Mesothelial cell of epicardium (in vitro differentiated cells): Measurements from ENCODE around the gene RTN3. TPM values are rescaled to one million over a fixed set of nuclear protein-coding genes. Genes with fewer than 3 reads are reported as not detected.

ENCODE experiments used
- DNase-seq, 2 experiments: peaks; one replicate each; pipeline ENCODE4 v3.0.0; 2021; ENCODE audit warnings: low spot score in 2 of 2; ENCODE audit not compliant: unreplicated experiment in 2 of 2
- H3K27ac Mint-ChIP-seq: 2 replicates; pipeline ENCODE4 v1.8.0; 2021; ENCODE audit warnings: mixed read lengths
- H3K27me3 Mint-ChIP-seq: 2 replicates; pipeline ENCODE4 v1.8.0; 2021; ENCODE audit warnings: low read depth, mixed read lengths
- H3K36me3 Mint-ChIP-seq: 2 replicates; pipeline ENCODE4 v1.8.0; 2021; ENCODE audit warnings: mixed read lengths
- H3K4me1 Mint-ChIP-seq: 2 replicates; pipeline ENCODE4 v1.8.0; 2021; ENCODE audit warnings: mixed read lengths
- H3K4me3 Mint-ChIP-seq: 2 replicates; pipeline ENCODE4 v1.8.0; 2021; ENCODE audit warnings: mild to moderate bottlenecking, moderate library complexity, mixed read lengths
- H3K9me3 Mint-ChIP-seq: 2 replicates; pipeline ENCODE4 v1.8.0; 2021; ENCODE audit warnings: mixed read lengths
- total RNA-seq: library from RNA; stranded (reverse); gene quantifications from 3 replicates; pipeline ENCODE4 v1.2.1, GENCODE V29; 2021
- TF ChIP-seq, protein P1 (sequence below): fragments of 200-600 bp; sonication (generic); IDR thresholded peaks from one replicate; pipeline ENCODE4 v1.5.0; 2021; ENCODE audit warnings: antibody characterized with exemption; ENCODE audit not compliant: unreplicated experiment

The RTN3 gene
- total RNA-seq, 1 donor from 2014 or later: 92.4 TPM

DNA sequence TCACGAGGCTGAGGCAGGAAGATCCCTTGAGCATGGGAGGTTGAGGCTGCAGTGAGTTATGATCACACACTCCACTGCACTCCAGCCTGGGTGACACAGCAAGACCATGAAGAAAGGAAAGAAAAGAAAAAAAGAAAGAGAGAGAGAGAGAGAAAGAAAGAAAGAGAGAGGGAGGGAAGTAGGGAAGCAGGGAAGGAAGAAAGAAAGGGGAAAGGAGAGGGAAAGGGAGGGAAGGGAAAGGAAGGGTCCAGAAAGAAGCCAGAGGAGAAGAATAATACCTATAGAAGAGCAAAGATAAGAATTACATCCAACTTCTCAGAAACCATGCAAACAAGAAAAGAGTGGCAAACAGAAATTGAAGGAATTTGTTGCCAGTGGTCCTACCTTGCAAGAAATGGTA, 104.5 kb downstream of the RTN3 start:
- TF ChIP-seq, protein P1, sequence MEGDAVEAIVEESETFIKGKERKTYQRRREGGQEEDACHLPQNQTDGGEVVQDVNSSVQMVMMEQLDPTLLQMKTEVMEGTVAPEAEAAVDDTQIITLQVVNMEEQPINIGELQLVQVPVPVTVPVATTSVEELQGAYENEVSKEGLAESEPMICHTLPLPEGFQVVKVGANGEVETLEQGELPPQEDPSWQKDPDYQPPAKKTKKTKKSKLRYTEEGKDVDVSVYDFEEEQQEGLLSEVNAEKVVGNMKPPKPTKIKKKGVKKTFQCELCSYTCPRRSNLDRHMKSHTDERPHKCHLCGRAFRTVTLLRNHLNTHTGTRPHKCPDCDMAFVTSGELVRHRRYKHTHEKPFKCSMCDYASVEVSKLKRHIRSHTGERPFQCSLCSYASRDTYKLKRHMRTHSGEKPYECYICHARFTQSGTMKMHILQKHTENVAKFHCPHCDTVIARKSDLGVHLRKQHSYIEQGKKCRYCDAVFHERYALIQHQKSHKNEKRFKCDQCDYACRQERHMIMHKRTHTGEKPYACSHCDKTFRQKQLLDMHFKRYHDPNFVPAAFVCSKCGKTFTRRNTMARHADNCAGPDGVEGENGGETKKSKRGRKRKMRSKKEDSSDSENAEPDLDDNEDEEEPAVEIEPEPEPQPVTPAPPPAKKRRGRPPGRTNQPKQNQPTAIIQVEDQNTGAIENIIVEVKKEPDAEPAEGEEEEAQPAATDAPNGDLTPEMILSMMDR: no peak
- Mint-ChIP-seq H3K9me3 (no peaks in the 10 kb centered on the region), H3K27ac (no peak overlapping the region), H3K4me3 (no peak overlapping the region), H3K36me3 (no peaks in the 10 kb centered on the region), H3K27me3 (no peaks in the 10 kb centered on the region), H3K4me1 (peaks cover 12% of the 10 kb centered on the region)
- no peak for DNase-seq

DNA sequence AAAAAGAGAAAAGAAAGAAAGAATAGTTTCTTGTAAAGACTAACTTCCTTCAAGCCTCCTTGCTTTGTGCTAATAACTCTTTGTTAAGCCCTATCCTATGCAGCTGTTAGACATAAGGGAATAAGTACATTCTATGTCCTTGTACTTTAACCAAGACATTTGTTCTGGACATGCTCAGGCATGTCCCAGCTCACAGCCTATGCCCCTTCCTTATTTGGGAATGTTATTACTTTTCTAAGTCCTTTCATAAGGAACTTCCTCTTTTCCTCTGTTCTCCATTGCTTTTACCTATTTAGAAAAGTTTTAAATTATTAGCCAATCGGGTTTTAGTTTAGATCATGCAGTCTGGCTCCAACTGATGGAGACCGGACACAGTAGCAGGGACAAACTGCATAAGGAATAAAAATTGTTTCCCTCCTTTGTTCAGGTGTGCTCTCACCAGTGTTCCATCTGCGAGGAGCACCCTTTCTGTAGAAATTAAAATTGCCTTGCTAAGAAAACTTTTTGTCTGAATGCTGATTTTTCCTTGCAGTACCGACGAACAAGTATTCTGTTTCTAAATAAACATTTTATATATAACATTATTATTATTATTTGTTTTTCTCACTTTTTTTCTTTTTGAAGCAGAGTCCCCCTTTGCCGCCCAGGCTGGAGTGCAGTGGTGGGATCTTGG, 110.3 kb downstream of the RTN3 start:
- peaks cover 3% of the 10 kb centered on the region for H3K36me3 Mint-ChIP-seq
- H3K27ac Mint-ChIP-seq: no peak overlapping the region
- no peak overlapping the region for H3K4me3 Mint-ChIP-seq
- no peak for DNase-seq
- no peaks in the 10 kb centered on the region for H3K27me3 Mint-ChIP-seq
- TF ChIP-seq, protein P1: no peak
- H3K9me3 Mint-ChIP-seq: peaks cover 14% of the 10 kb centered on the region
- H3K4me1 Mint-ChIP-seq: no peaks in the 10 kb centered on the region

DNA sequence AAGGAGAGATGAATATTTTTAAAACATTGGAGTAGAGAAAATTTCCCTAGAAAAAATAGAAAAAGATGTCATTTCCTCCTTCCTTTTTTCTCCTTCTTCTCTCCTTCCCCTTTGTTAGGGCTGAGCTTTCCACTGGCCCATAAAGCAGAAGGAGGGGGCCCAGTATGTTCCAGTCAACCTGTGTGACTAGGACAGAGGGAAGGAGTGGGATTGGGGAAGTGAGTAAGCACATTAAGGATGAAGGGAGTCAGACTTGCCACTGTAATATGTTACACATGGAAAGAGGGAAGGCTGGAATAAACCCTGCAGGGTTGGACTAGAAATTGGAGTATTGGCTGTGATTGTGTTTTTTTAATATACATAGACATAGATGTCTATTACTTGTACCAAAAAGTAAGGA, 111.9 kb downstream of the RTN3 start:
- TF ChIP-seq, protein P1: no peak
- Mint-ChIP-seq H3K27ac (no peak overlapping the region), H3K36me3 (peaks cover 3% of the 10 kb centered on the region), H3K9me3 (peaks cover 15% of the 10 kb centered on the region), H3K27me3 (no peaks in the 10 kb centered on the region), H3K4me3 (no peak overlapping the region), H3K4me1 (no peaks in the 10 kb centered on the region)
- no peak for DNase-seq

DNA sequence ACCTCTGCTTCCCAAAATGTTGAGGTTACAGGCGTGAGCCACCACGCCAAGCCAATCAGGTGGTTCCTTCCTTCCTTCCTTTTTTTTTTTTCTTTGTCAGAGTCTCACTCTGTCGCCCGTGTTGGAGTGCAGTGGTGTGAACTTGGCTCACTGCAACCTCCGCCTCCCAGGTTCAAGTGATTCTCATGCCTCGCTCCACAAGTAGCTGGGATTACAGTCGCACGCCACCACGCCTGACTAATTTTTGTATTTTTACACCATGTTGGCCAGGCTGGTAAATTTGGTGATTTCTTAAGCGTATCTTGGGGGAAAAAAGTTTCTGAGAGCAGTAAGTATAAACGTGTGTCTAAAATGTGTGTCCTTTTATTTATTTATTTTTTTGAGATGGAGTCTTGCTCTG, 113.8 kb downstream of the RTN3 start:
- Mint-ChIP-seq H3K27me3 (no peaks in the 10 kb centered on the region), H3K4me3 (no peak overlapping the region), H3K4me1 (no peaks in the 10 kb centered on the region), H3K36me3 (peaks cover 3% of the 10 kb centered on the region), H3K27ac (no peak overlapping the region), H3K9me3 (peaks cover 15% of the 10 kb centered on the region)
- no peak for DNase-seq
- TF ChIP-seq, protein P1: no peak

DNA sequence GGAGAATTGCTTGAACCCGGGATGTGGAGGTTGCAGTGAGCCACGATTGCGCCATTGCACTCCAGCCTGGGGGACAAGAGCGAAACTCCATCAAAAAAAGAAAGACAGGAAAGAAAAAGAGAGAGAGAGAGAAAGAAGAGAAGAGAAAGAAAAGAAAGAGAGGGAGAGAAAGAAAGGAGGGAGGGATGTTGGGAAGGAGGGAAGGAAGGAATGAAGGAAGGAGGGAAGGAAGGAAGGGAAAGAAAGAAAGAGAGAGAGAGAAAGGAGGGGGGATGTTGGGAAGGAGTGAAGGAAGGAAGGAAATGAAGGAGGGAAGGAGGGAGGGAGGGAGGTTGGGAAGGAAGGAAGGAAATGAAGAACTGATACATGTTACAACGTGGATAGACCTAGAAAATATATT, 119.6 kb downstream of the RTN3 start:
- Mint-ChIP-seq H3K27ac (no peak overlapping the region), H3K4me1 (peaks cover 7% of the 10 kb centered on the region), H3K27me3 (no peaks in the 10 kb centered on the region), H3K9me3 (peaks cover 6% of the 10 kb centered on the region), H3K36me3 (no peaks in the 10 kb centered on the region), H3K4me3 (no peak overlapping the region)
- DNase-seq: no peak
- TF ChIP-seq, protein P1: no peak
